H1 (cell line): ENCODE results near the gene TAOK2. TPM values are rescaled to one million over a fixed set of nuclear protein-coding genes. Genes with fewer than 3 reads are reported as not detected.

Experiments used
- ATF3 ChIP-seq: IDR thresholded peaks from 2 replicates; pipeline ENCODE4 v1.6.1; 2011; ENCODE audit warnings: low read depth, mild to moderate bottlenecking, low read length; ENCODE audit not compliant: insufficient read depth
- CBX5 ChIP-seq: fragments of 300-800, 300-1000 bp; sonication (generic); IDR thresholded peaks from 2 replicates; pipeline ENCODE4 v1.7.1; 2016; ENCODE audit warnings: antibody characterized with exemption, low read length, low read depth
- CREB1 ChIP-seq: IDR thresholded peaks from 2 replicates; pipeline ENCODE4 v1.6.1; 2012; ENCODE audit warnings: inconsistent platforms
- E2F6 ChIP-seq: IDR thresholded peaks from 2 replicates; pipeline ENCODE4 v1.6.1; 2012; ENCODE audit warnings: inconsistent platforms
- EGR1 ChIP-seq: IDR thresholded peaks from 2 replicates; pipeline ENCODE4 v1.6.1; 2011; ENCODE audit warnings: low read depth, low read length, borderline replicate concordance
- EP300 ChIP-seq, 2 experiments: IDR thresholded peaks; 1 replicate in 1 of 2; 2 replicates in 1 of 2; pipeline ENCODE4 v1.6.1; 2011 to 2012; ENCODE audit warnings: low read depth in 2 of 2, low read length in 2 of 2, mild to moderate bottlenecking in 2 of 2, borderline replicate concordance in 1 of 2, inconsistent platforms in 1 of 2, moderate library complexity in 1 of 2
- GABPA ChIP-seq: IDR thresholded peaks from 2 replicates; pipeline ENCODE4 v1.6.1; 2011; ENCODE audit warnings: mild to moderate bottlenecking, low read length, moderate library complexity, borderline replicate concordance; ENCODE audit not compliant: insufficient read depth
- HDAC2 ChIP-seq, 2 experiments: fragments of 300-600 bp in 1 of 2; sonication (generic) in 1 of 2; IDR thresholded peaks; 2 replicates each; pipeline ENCODE4 v1.6.1; 2011 to 2012; ENCODE audit warnings: low read depth in 2 of 2, low read length in 2 of 2, mild to moderate bottlenecking in 2 of 2, moderate library complexity in 2 of 2, borderline replicate concordance in 1 of 2, inconsistent platforms in 1 of 2
- KDM1A ChIP-seq: fragments of 200-600, 300-600 bp; sonication (generic); IDR thresholded peaks from 2 replicates; pipeline ENCODE4 v1.7.1; 2016; ENCODE audit warnings: mild to moderate bottlenecking, low read length, borderline replicate concordance
- MAX ChIP-seq: IDR thresholded peaks from 2 replicates; pipeline ENCODE4 v1.6.1; 2012; ENCODE audit warnings: inconsistent platforms
- NRF1 ChIP-seq: IDR thresholded peaks from 2 replicates; pipeline ENCODE4 v1.6.1; 2011; ENCODE audit warnings: mild to moderate bottlenecking, low read depth, low read length, improper control_type of control experiment
- PHF8 ChIP-seq: fragments of 200-600 bp; sonication (generic); conservative IDR thresholded peaks from 2 replicates; pipeline ENCODE4 v1.7.1; 2012; ENCODE audit warnings: low read depth, mild to moderate bottlenecking, inconsistent platforms, low read length, moderate library complexity
- POLR2A ChIP-seq, 2 experiments: IDR thresholded peaks; 1 replicate in 1 of 2; 2 replicates in 1 of 2; pipeline ENCODE4 v1.6.1; 2011; ENCODE audit warnings: low read depth in 2 of 2, low read length in 2 of 2, mild to moderate bottlenecking in 2 of 2; ENCODE audit errors: control extremely low read depth in 1 of 2
- RFX5 ChIP-seq: IDR thresholded peaks from 2 replicates; pipeline ENCODE4 v1.6.1; 2011; ENCODE audit warnings: low read depth, low read length, improper control_type of control experiment, borderline replicate concordance
- SP4 ChIP-seq: IDR thresholded peaks from 2 replicates; pipeline ENCODE4 v1.6.1; 2012; ENCODE audit warnings: low read length, inconsistent platforms
- TBP ChIP-seq: IDR thresholded peaks from 2 replicates; pipeline ENCODE4 v1.6.1; 2011; ENCODE audit warnings: low read depth, low read length, improper control_type of control experiment
- YY1 ChIP-seq: IDR thresholded peaks from 2 replicates; pipeline ENCODE4 v1.6.1; 2011; ENCODE audit warnings: low read depth, mild to moderate bottlenecking, low read length
- polyA plus RNA-seq, 7 experiments: library from polyadenylated mRNA; depleted of rRNA in 3 of 7; stranded (reverse) in 5 of 7; unstranded in 2 of 7; fragments of >200 nt in 5 of 7; fragments of 200-250 nt in 2 of 7; gene quantifications; 1 replicate in 5 of 7; 2 replicates in 1 of 7; 4 replicates in 1 of 7; pipeline versions ENCODE4 v1.2.1 to v1.2.3, GENCODE V29; 2011 to 2013; ENCODE audit warnings: missing spikeins in 2 of 7, mixed read lengths in 2 of 7
- total RNA-seq: library from RNA; stranded (reverse); fragmentation: NEBNext Ultra II Directional; extraction: Animal tissue kit (Norgen Biotek cat#: 25700); gene quantifications from 2 replicates; pipeline ENCODE4 v1.2.1, GENCODE V29; 2021

TAOK2 gene
- total and polyA plus RNA-seq, 2 of the 8 experiments (the other 6 are each of a cell fraction or from before 2014, with no cell fraction given): 13.5 to 32.6 TPM

GRCh38 chr16:29973384-29974246 lies at the start of gene TAOK2 (continued):
- TF ChIP-seq MAX (peak; percentile 99), EGR1 (peak; percentile 78), ATF3 (no peak), HDAC2 (IDR thresholded peaks at IDR 0.05; ENCODE audit: borderline replicate concordance in 1 of 2, low read depth in 2 of 2, low read length in 2 of 2) (peak in 1 of 2 experiments; percentile 95; a peak in 2 of 4 replicates), POLR2A (IDR thresholded peaks at IDR 0.05; ENCODE audit: control extremely low read depth in 1 of 2, low read depth in 2 of 2, low read length in 2 of 2) (peak in 1 of 2 experiments; percentile 54; a peak in 1 of 3 replicates), CREB1 (peak; percentile 66; the same call in 1 of the 2 replicates), EP300 (IDR thresholded peaks at IDR 0.05; ENCODE audit: borderline replicate concordance in 1 of 2, low read depth in 2 of 2, low read length in 2 of 2) (no peak), KDM1A (0 out of 2 replicates have a peak, but pooled peaks have one; percentile 85), E2F6 (peak; percentile 100), SP4 (peak; percentile 93), TBP (peak; percentile 24; the same call in 1 of the 2 replicates), YY1 (peak; percentile 86), NRF1 (peak; percentile 97), RFX5 (peak; percentile 90), GABPA (no peak), CBX5 (no peak), PHF8 (peak; percentile 54; the same call in 1 of the 2 replicates)
- TF ChIP-seq, all 59 proteins: peak for 18
